Right lobe of liver (tissue), 4 donors: ENCODE measurements around the gene DIAPH2.

Experiments used
- CTCF ChIP-seq, 4 donors: fragments of 200-600 bp in 3 of 4; fragments of 450-650 bp in 1 of 4; IDR thresholded peaks; one replicate each; pipeline versions ENCODE4 v1.5.1 to v1.8.0; 2016 to 2022; ENCODE audit warnings: antibody characterized with exemption in 4 of 4, mild to moderate bottlenecking in 2 of 4
- POLR2A ChIP-seq: fragments of 450-650 bp; IDR thresholded peaks from one replicate; pipeline ENCODE4 v1.6.1; 2017; ENCODE audit warnings: antibody characterized with exemption, mild to moderate bottlenecking
- donor health status: DM: no; HTN: no; CAD: no.
- donor health status: DM: no; HTN: no; CAD: no.
- donor health status: DM: no; HTN: yes; CAD: no.

- TF ChIP-seq CTCF (IDR thresholded peaks at IDR 0.05) (no peak), POLR2A (no peak)
Measured at GRCh38 chrX:97224148-97224547, 539.5 kb downstream of the DIAPH2 start.
